Stimulated activated CD4-positive, alpha-beta T cell treated with anti-CD3 and anti-CD28 coated beads, Interleukin-1b, Interleukin-23, amount 100 ng/mL, for 48 hours (primary cell): Measurements from ENCODE around the gene SIRT5.

ENCODE experiments used
- DNase-seq: peaks from one replicate; pipeline ENCODE4 v3.0.0-alpha.2; 2020

Gene SIRT5

GRCh38 chr6:13554929-13555333 lies 19.5 kb upstream of the SIRT5 start:
- no peak for DNase-seq

DNA sequence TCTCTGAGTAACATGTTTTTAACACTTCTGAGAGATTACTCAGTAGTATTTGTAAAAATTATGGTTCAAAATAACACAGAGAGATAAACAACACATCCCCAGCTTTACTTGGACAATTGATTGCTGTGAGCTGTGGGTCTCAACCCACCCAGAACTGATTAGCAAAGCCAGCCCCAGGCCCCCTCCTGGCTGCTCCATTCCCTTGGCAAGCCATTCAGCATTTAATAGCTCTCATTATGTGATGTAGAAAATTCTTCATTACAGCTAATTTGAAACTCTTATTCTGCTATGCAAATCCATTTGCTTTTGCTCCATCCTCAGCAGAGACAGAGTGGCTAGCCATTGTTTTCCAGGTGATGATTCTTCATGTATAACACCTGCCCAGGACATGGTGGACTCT lies 16.6 kb upstream of the SIRT5 start:
- no peak for DNase-seq

DNA sequence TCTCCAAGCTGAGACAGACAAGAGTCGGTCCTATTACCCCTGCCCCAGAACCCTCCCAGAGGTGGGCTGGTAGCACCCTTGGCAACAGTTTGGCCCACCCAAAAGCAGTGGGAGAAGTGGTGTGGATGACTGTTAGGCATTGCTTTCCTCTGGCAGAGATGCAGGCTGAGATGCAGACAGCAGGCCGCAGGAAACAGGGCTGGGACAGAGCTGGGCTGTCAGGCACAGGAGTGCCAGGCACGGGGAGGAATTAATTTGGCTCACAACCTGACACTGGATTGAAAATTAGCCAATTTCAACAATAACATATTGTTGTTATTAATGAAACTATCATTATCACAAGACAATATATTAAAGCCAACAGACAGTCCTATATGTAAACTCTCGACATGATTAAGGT lies 15.7 kb upstream of the SIRT5 start:
- no peak for DNase-seq

GRCh38 chr6:13559251-13559650 lies 15.2 kb upstream of the SIRT5 start:
- DNase-seq = no peak

DNA sequence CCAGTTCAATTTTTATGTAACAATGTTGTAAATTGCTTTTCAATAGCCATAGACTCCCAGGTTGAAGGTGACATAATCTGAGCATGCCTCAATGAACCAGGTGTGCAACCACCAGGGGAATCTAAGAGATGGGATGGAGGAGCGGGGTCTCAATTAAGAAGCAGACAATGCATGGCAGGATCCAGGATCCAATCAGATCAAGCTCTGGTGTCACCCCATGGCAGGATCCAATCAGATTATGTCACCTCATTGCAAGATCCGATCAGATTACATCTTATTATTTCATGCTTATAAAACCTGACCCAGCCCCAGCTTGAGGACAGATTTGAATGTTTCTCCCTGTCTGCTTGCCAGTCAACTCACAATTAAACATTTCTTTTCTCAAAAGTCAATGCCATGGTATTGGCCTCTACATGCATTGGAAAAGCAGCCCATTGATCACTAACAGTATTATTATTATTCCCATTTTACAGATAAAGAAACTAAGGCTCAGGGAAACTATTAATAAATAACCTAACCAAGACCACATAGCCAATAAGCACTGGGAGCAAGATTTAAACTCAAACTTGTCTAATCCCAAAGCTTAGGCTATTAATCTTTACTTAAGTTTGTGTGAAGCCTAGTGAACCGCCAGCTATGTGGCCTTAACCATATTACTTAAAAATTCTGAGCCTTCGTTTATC lies 14.3 kb upstream of the SIRT5 start:
- DNase-seq = no peak

GRCh38 chr6:13560651-13561044 lies 13.8 kb upstream of the SIRT5 start:
- no peak for DNase-seq

GRCh38 chr6:13561624-13562267 lies 12.7 kb upstream of the SIRT5 start:
- no peak for DNase-seq

DNA sequence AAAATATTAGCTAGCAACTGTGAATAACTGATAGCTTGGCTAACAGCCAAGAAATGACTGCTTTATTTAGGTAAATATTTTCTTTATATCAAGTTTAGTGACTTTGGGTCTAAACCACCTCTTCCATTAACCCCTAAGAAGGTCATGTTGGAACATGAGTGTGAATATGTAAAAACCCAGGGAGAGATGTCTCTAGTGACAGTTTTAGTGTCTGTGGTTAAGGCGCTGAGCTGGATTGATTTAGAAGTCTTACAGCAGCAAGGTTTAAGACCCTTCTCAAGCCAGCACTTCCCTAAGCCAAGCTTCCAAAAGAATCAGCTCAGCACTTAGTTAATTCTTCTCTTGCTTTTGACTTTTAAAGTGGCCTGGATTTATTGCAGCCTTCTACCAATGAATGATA lies 11.4 kb upstream of the SIRT5 start:
- DNase-seq = no peak

- no peak for DNase-seq
Measured at GRCh38 chr6:13565921-13566320, 8.5 kb upstream of the SIRT5 start.

DNA sequence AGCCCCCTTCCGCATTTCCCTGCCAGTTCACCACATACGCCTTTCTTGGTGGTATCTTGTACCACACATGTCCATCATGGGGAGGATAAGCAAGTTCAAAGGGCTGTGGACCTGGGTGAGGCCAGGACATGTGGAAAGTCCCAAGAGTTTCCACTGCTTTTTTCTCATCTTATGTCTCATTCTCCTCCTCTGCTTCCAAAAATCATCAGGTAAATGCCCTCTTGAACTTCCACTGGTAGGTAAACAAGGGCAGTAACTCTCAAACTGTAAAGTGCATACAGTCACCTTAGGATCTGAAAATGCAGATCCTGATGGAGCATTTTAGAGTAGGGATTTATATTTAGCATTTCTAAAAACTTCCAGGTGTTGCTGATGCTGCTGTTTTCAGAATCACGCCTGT lies 7.9 kb upstream of the SIRT5 start:
- DNase-seq = no peak

DNA sequence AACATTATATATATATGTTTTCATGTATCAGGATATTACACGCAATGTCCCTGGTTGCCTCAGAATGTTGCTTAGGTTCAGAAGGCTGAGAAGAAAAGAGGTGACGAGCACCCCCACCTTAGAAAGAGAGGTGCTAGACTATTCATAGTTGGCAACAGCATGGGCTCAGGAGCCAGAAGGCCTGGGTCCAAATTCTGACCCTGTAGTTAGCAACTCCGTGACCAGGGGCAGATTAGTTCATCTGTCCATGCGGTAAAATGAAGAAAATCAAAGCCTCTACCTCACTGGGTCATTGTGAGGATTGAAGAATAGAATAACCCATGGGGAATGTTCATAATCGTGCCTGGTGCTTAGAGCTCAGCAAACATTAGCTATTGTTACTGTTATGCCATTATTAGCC lies 5.4 kb upstream of the SIRT5 start:
- DNase-seq = no peak

- no peak for DNase-seq
Measured at GRCh38 chr6:13572240-13572639, 2.2 kb upstream of the SIRT5 start.

- no peak for DNase-seq
Measured at GRCh38 chr6:13572951-13573654, 1.3 kb upstream of the SIRT5 start.

DNA sequence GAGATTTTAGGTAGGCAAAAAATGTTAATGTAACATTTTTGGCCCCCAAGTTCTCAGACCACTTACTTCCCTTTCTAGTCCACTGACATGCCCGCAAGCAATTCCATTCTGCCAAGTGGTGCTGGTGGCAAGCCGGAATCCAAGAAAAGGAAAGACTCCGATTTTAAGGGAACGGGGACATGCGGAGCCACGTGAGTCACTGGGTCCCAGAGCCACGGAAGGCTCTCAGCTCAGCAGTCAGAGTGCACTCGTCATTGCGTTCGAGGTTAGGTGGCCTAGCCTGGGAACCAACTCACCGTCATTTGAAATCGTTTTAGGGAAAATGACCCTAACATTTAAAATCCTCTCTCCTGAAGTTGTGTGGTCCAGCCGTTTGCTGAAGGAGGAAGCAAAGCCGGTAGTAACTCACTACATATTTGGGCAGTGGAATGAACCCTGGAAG lies 711 bp upstream of the SIRT5 start:
- DNase-seq = peak; percentile 25

DNA sequence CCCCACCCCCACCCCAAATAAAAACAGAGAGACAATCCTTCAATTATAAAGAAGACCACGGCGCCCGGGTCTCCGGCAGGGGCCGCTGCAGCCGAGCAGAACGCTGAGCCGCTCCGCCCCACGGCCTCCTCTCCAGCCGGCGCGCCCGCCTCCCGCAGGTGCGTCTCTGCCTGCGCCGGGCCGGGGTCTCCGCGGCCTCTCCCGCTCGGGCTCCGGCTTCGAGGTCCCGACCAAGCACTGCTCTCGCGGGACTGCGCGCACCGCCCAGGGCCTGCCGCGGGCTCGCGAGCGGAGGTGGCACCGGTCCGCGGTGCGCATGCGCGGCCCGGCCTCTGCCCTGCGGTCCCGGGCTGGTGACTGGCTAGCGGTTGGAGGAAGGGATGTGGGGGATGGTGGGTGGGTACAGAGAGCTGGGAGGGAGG lies 241 bp upstream of the SIRT5 start:
- peak; percentile 93 for DNase-seq

GRCh38 chr6:13575377-13575775 lies 975 bp downstream of the SIRT5 start:
- DNase-seq = no peak

- no peak for DNase-seq
Measured at GRCh38 chr6:13576017-13576416, 1.6 kb downstream of the SIRT5 start.

DNA sequence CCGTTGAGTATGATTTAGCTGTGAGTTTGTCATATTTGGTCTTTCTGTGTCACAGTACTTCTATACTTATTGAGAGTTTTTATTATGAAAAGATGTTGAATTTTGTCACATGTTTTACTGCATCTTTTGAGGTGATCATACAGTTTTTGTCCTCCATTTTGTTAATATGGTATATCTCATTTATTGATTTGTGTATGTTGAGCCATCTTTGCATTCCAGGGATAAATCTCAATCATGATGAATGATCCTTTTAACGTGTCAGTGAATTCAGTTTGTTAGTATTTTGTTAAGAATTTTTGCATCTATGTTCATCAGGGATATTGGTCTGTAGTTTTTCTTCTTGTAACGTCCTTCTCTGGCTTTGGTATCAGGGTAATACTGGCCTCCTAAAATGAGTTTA lies 3.5 kb downstream of the SIRT5 start:
- no peak for DNase-seq

DNA sequence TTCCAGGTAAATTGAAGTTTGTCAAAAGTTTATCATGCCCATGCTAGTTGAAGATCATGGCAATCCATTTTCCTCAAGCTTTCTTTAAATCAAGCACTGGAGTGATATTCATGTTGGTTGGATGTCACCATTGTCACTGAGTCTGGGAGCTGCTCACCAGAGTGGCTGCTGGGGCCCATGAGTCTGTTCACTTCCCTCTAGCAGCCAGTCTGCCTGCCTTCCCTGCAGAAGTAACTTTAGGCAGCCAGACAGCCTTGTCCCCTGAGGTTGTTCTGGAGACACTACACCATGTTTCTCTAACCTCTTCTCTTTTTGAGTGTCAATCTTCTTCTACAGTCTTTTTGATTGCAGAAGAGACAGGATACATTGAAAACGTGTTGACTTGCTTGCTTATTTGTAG lies 5.5 kb downstream of the SIRT5 start:
- DNase-seq = no peak

GRCh38 chr6:13581700-13582229 lies 7.4 kb downstream of the SIRT5 start:
- no peak for DNase-seq

DNA sequence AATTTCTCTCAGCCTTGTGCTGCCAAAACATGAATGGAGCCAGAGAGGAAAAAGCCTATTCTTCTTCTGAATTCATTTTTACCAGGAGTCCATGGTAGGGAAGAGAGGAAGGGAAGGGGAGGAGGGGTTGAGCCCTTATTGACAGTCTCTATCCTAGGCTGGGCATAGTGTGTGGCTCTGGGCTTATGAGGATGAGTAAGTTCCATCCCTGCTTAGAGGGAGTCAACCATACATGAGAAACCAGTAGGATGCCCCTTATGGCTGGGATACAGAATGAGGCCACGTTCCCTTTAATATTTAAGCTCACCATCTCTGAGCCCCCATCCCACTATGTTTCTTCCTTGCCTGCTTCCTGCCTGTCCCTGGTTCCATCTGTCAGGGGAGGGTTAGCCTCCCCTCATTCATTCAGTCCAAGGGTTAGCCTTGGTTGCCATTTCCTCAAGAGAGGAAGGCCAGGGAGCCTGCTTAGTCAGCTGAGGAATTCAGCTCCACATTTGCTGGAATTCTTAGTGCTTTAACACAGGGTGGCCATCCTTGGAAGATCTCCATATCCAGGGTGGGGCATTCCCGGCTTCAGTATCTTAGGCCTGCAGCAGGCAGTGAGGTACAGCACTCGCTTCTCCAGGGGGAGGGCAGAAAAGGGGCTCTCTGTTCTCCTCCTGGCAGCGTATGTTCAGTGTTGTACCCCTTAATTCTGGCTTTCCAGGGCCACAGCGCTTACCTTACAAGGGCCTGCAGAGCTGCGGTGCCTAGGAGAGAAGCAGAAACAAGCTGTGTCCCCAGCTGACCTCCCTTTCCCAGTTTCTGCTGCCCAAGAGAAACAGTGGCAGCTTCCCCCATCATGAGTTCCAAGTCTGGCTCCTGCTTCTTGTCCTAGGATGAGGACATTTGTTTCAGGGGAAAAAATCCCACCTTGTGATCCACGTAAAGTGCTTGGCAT lies 12.5 kb downstream of the SIRT5 start:
- no peak for DNase-seq

- no peak for DNase-seq
Measured at GRCh38 chr6:13589801-13590200, 15.4 kb downstream of the SIRT5 start.
